Measurements from ENCODE around the gene UBE2V1. TPM values are rescaled to one million over a fixed set of nuclear protein-coding genes. Genes with fewer than 3 reads are reported as not detected.

Gene UBE2V1
- total RNA-seq, 1 donor from 2014 or later = 106 TPM

DNA sequence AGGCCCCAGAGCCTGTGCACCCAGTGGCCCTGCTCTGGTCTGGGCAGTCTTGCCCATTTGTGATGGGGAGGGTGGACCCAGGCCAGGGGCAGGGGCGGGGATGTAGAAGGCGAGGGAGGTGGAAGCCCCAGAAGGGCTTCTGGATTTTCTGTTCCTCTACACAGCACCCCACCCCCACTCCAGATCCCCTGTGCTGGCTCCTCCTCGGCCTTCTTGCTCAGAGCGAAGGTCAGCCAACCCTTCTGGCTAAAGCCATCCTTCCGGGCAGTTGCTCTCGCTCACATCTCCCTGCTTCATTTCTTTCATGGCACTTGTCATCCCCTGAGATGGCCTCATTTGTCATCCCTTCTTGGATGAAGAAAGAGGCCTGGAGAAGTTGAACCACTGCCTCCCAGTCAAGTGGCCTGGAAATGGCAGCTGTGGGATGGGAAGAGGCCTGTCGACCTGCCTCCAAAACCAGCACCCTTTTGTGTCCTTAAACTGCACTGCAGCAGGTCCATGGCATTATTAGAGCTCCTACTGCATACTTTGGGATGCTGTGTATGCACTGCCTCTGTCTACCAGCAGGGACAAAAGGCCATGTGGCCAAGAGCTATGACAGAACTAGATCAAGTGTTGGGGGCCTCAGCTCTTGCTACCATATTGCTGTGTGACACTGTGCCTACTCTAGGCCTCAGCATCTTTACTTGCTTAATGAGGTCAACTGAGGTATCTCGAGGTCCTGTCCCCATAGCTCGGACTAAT is 20.7 kb upstream of the UBE2V1 start:
- H3K4me3 Mint-ChIP-seq (ENCODE audit: unreplicated experiment) = no peak overlapping the region
- peaks cover 33% of the 10 kb centered on the region for H3K4me1 Mint-ChIP-seq (ENCODE audit: unreplicated experiment)

GRCh38 chr20:50133041-50133440 is 20.1 kb upstream of the UBE2V1 start:
- H3K9me3 Mint-ChIP-seq (ENCODE audit: unreplicated experiment) = no peaks in the 10 kb centered on the region
- TF ChIP-seq, protein P1, sequence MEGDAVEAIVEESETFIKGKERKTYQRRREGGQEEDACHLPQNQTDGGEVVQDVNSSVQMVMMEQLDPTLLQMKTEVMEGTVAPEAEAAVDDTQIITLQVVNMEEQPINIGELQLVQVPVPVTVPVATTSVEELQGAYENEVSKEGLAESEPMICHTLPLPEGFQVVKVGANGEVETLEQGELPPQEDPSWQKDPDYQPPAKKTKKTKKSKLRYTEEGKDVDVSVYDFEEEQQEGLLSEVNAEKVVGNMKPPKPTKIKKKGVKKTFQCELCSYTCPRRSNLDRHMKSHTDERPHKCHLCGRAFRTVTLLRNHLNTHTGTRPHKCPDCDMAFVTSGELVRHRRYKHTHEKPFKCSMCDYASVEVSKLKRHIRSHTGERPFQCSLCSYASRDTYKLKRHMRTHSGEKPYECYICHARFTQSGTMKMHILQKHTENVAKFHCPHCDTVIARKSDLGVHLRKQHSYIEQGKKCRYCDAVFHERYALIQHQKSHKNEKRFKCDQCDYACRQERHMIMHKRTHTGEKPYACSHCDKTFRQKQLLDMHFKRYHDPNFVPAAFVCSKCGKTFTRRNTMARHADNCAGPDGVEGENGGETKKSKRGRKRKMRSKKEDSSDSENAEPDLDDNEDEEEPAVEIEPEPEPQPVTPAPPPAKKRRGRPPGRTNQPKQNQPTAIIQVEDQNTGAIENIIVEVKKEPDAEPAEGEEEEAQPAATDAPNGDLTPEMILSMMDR (IDR thresholded peaks at IDR 0.05) = no peak
- peaks cover 27% of the 10 kb centered on the region for H3K4me1 Mint-ChIP-seq (ENCODE audit: unreplicated experiment)
- H3K27me3 Mint-ChIP-seq (ENCODE audit: unreplicated experiment) = no peaks in the 10 kb centered on the region
- DNase-seq (ENCODE audit: extremely low spot score, unreplicated experiment) = no peak
- H3K27ac Mint-ChIP-seq (ENCODE audit: unreplicated experiment) = no peak overlapping the region
- H3K36me3 Mint-ChIP-seq (ENCODE audit: unreplicated experiment) = peaks cover 28% of the 10 kb centered on the region
- no peak overlapping the region for H3K4me3 Mint-ChIP-seq (ENCODE audit: unreplicated experiment)

More for the DNA sequence above, 20.7 kb upstream of the UBE2V1 start:
- no peaks in the 10 kb centered on the region for H3K27me3 Mint-ChIP-seq (ENCODE audit: unreplicated experiment)
- DNase-seq (ENCODE audit: extremely low spot score, unreplicated experiment) = no peak
- no peak overlapping the region for H3K27ac Mint-ChIP-seq (ENCODE audit: unreplicated experiment)
- TF ChIP-seq, protein P1 (IDR thresholded peaks at IDR 0.05) = no peak
- H3K36me3 Mint-ChIP-seq (ENCODE audit: unreplicated experiment) = peaks cover 23% of the 10 kb centered on the region
- H3K9me3 Mint-ChIP-seq (ENCODE audit: unreplicated experiment) = no peaks in the 10 kb centered on the region

GRCh38 chr20:50130995-50131394 is 18.0 kb upstream of the UBE2V1 start:
- H3K4me1 Mint-ChIP-seq (ENCODE audit: unreplicated experiment) = peaks cover 17% of the 10 kb centered on the region
- peaks cover 38% of the 10 kb centered on the region for H3K36me3 Mint-ChIP-seq (ENCODE audit: unreplicated experiment)
- no peak overlapping the region for H3K4me3 Mint-ChIP-seq (ENCODE audit: unreplicated experiment)
- H3K27me3 Mint-ChIP-seq (ENCODE audit: unreplicated experiment) = no peaks in the 10 kb centered on the region
- H3K27ac Mint-ChIP-seq (ENCODE audit: unreplicated experiment) = peak overlapping the region; percentile 54
- no peak for DNase-seq (ENCODE audit: extremely low spot score, unreplicated experiment)
- no peaks in the 10 kb centered on the region for H3K9me3 Mint-ChIP-seq (ENCODE audit: unreplicated experiment)
- TF ChIP-seq, protein P1 (IDR thresholded peaks at IDR 0.05) = no peak

DNA sequence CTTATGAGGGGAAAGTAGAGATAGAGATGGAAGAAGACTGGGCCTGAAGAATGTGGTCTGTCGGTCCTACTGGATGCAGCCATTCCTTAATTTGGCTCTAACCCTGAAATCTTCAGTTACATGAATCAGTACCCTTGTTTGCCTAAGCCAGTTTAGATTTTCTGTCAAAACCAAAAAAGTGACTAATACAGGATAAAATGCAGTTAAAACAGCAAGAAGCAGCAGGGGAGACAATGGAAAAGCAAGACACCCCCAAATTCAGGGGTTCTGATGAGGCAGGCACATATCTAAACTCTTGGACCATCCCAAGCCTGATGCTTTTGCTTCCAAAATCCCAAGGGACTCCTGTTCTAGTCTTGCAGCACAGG is 17.4 kb upstream of the UBE2V1 start:
- H3K4me3 Mint-ChIP-seq (ENCODE audit: unreplicated experiment) = no peak overlapping the region
- peaks cover 17% of the 10 kb centered on the region for H3K4me1 Mint-ChIP-seq (ENCODE audit: unreplicated experiment)
- H3K27me3 Mint-ChIP-seq (ENCODE audit: unreplicated experiment) = no peaks in the 10 kb centered on the region
- peaks cover 38% of the 10 kb centered on the region for H3K36me3 Mint-ChIP-seq (ENCODE audit: unreplicated experiment)
- H3K9me3 Mint-ChIP-seq (ENCODE audit: unreplicated experiment) = no peaks in the 10 kb centered on the region
- H3K27ac Mint-ChIP-seq (ENCODE audit: unreplicated experiment) = no peak overlapping the region
- TF ChIP-seq, protein P1 (IDR thresholded peaks at IDR 0.05) = no peak
- DNase-seq (ENCODE audit: extremely low spot score, unreplicated experiment) = no peak

- no peak for DNase-seq (ENCODE audit: extremely low spot score, unreplicated experiment)
- Mint-ChIP-seq H3K36me3 (ENCODE audit: unreplicated experiment) (peaks cover 43% of the 10 kb centered on the region), H3K4me1 (ENCODE audit: unreplicated experiment) (peaks cover 17% of the 10 kb centered on the region), H3K27ac (ENCODE audit: unreplicated experiment) (no peak overlapping the region), H3K4me3 (ENCODE audit: unreplicated experiment) (no peak overlapping the region), H3K27me3 (ENCODE audit: unreplicated experiment) (no peaks in the 10 kb centered on the region), H3K9me3 (ENCODE audit: unreplicated experiment) (no peaks in the 10 kb centered on the region)
- TF ChIP-seq, protein P1 (IDR thresholded peaks at IDR 0.05) = no peak
Measured at GRCh38 chr20:50129662-50130355, 16.9 kb upstream of the UBE2V1 start.

Measured in osteocyte (in vitro differentiated cells).